ENCODE results near the gene PIEZO2. TPM values are rescaled to one million over a fixed set of nuclear protein-coding genes. Genes with fewer than 3 reads are reported as not detected.

Gene PIEZO2
- total and polyA plus RNA-seq, 2 of the 8 experiments (the other 6 are each of a cell fraction or from before 2014, with no cell fraction given): 4.7 to 16.5 TPM

- Histone ChIP-seq H3K23ac (ENCODE audit: insufficient read length) (no peak overlapping the region), H2BK15ac (ENCODE audit: low read length) (no peak overlapping the region), H2BK12ac (ENCODE audit: low read depth, low read length) (no peak overlapping the region), H3K4me2 (ENCODE audit: insufficient read depth in 1 of 2, low read depth in 2 of 2, low read length in 2 of 2) (peak overlapping the region; percentile 53 to 85), H3K23me2 (ENCODE audit: low read depth, low read length) (peaks cover 28% of the 10 kb centered on the region), H4K91ac (replicated peaks; ENCODE audit: insufficient read length, low read length) (no peak overlapping the region), H3K18ac (ENCODE audit: extremely low read depth, low read length) (no peak overlapping the region), H3K4me3 (ENCODE audit: extremely low read depth in 1 of 4, insufficient read depth in 2 of 4, low read depth in 3 of 4, low read length in 4 of 4) (peak overlapping the region; percentile 43 to 70 (median 50); a peak in 5 of 8 replicates), H3K4ac (replicated peaks; ENCODE audit: insufficient read length, low read depth, low read length) (no peak overlapping the region), H3K9ac (replicated peaks in 1 of 4; ENCODE audit: extremely low read depth in 1 of 4, low read depth in 3 of 4, low read length in 3 of 4) (no peak overlapping the region), H3K56ac (replicated peaks; ENCODE audit: insufficient read length, low read depth, low read length) (no peak overlapping the region), H3K27ac (ENCODE audit: low read depth, low read length) (no peak overlapping the region), H2BK5ac (ENCODE audit: low read depth, low read length) (no peak overlapping the region), H4K5ac (ENCODE audit: insufficient read length, low read depth, low read length) (no peak overlapping the region), H4K20me1 (replicated peaks in 1 of 2; ENCODE audit: control insufficient read depth in 1 of 2, insufficient read depth in 2 of 2, low read length in 2 of 2) (peaks cover 0 to 6% of the 10 kb centered on the region in 2 experiments), H3K36me3 (ENCODE audit: control insufficient read depth in 2 of 4, insufficient read depth in 4 of 4, low read length in 3 of 4) (no peaks in the 10 kb centered on the region), H3K79me1 (ENCODE audit: low read depth, low read length) (0 out of 2 replicates have a peak, but pooled peaks cover 4% of the 10 kb centered on the region), H2BK120ac (replicated peaks; ENCODE audit: low read depth, low read length) (no peak overlapping the region), H3K79me2 (ENCODE audit: control insufficient read depth in 1 of 2, insufficient read depth in 2 of 2, low read length in 2 of 2) (0 out of 4 replicates have a peak, but pooled peaks cover 0 to 3% of the 10 kb centered on the region in 2 experiments), H2BK20ac (ENCODE audit: low read length) (no peak overlapping the region), H3K9me3 (ENCODE audit: insufficient read depth in 2 of 2, low read depth in 1 of 2, low read length in 1 of 2) (no peaks in the 10 kb centered on the region), H2AK5ac (ENCODE audit: low read depth, low read length) (no peak overlapping the region), H3K14ac (ENCODE audit: insufficient read length) (no peak overlapping the region), H3K4me1 (replicated peaks in 1 of 4; ENCODE audit: control insufficient read depth in 3 of 4, insufficient read depth in 4 of 4, low read length in 3 of 4) (peaks cover 12 to 22% (median 18%) of the 10 kb centered on the region in 4 experiments), H3K27me3 (replicated peaks in 1 of 4; ENCODE audit: control insufficient read depth in 3 of 4, extremely low read depth in 1 of 4, insufficient read depth in 3 of 4, low read length in 3 of 4) (peaks cover 14 to 46% (median 35%) of the 10 kb centered on the region in 4 experiments; a peak in 6 of 7 replicates), H4K8ac (ENCODE audit: extremely low read depth, insufficient read depth, low read length) (no peak overlapping the region), H2AFZ (ENCODE audit: low read length) (peak overlapping the region; percentile 78)
- WGBS, 2 experiments (ENCODE audit: extremely low coverage in 1 of 2, insufficient coverage in 1 of 2, insufficient read length in 1 of 2, insufficient replicate concordance in 2 of 2, low coverage in 1 of 2, low lambda C conversion rate in 2 of 2, missing lambda C conversion rate in 1 of 2): 23% methylated on average over 5 of the region's 5 CpGs; no CpG with 5 or more reads in 1 of the 2 experiments
- TF ChIP-seq SP1 (IDR thresholded peaks at IDR 0.05; ENCODE audit: low read depth, low read length) (peak; percentile 24; the same call in 1 of the 2 replicates), EP300 (IDR thresholded peaks at IDR 0.05; ENCODE audit: borderline replicate concordance in 1 of 2, low read depth in 2 of 2, low read length in 2 of 2) (no peak), JUN (IDR thresholded peaks at IDR 0.05; ENCODE audit: low read depth, low read length) (no peak), TAF1 (IDR thresholded peaks at IDR 0.05; ENCODE audit: low read depth, low read length) (0 out of 2 replicates have a peak, but pooled peaks have one; percentile 47), RAD21 (IDR thresholded peaks at IDR 0.05 in 1 of 2, conservative IDR thresholded peaks at IDR 0.05 in 1 of 2; ENCODE audit: low read depth in 2 of 2, low read length in 2 of 2) (0 out of 4 replicates have a peak, but pooled peaks of 1 of the 2 experiments have one; percentile 2), EZH2 (IDR thresholded peaks at IDR 0.05; ENCODE audit: low read depth, low read length, severe bottlenecking) (peak; percentile 2), TEAD4 (IDR thresholded peaks at IDR 0.05; ENCODE audit: low read depth, low read length) (peak; percentile 82; the same call in 1 of the 2 replicates)
- ChIA-PET POLR2A (ENCODE audit: partially characterized antibody) (interaction anchor here (1.3 to 1.8 kb wide), 3 partner anchors 15 to 355 kb away, joined by 3 to 5 read pairs (median 3); no protein-coding TSS in a partner anchor), CTCF (ENCODE audit: partially characterized antibody) (interaction anchor here (1.0 to 9.0 kb wide), 8 partner anchors 8 to 1178 kb away, joined by 3 to 96 read pairs (median 6); no protein-coding TSS in a partner anchor)
- FAIRE-seq: peak; percentile 84
- DNase-seq (ENCODE audit: low read depth in 1 of 2, low spot score in 2 of 2): peak in 1 of 2 experiments; percentile 54
Observed at GRCh38 chr18:11150271-11150615, 874 bp upstream of the PIEZO2 start.
